T-helper 22 cell (primary cell): ENCODE measurements around the gene NXPE1.

ENCODE experiments used
- DNase-seq: peaks from one replicate; pipeline ENCODE4 v3.0.0-alpha.2; 2020; ENCODE audit warnings: low read depth

NXPE1 gene

DNA sequence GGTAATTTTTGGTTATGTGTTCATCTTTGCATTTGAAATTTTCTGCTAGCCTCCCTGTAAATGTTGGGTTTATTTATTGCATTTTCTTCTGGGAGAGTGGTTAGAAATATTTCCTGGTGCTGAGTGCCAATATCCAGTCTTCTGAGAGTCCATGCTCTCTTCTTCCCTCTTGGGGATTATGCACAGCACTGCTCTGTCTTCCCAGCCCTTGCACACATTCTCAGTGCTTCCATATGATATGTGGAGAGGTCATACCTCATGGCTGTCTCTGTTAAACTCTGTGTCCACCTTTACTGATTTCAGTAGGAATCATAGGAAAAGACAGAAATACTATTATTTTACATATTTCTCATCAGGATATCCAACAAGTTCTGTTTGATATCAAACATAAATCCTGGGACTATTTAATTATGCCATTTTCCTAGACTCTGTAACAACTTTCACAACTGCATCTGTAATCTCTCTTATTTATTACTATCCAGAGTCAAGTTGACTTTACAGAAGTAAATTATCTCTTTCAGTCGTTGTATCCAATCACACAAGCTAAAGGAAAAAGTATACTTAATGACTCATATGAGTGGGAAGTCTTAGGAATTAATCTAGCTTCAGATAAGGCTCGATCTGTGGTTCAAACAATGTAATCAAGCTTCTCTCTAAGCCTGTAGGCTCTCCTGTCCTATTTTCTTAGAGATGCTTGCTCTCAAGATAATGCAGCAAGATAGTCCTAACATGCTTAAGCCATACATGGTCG, 2.7 kb upstream of the NXPE1 start:
- DNase-seq: no peak

DNA sequence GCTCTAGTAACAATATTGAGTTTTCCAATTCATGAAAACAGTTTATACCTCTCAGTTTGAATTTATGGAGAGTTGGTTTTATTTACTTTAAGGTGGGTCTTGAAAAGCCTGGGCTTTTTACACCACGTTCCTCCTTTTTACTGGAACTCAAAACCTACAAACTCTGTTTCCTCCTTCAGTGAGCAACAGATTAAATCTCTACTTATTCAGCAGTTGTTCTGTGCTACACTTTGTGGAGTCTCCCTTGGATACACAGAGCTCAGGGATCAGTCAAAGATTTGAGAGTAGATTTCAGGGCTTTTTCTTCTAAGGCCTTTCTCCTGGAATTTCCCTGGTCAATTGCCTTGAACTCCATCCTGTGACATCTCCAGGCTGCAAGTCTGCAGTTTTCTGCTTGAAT, 3.5 kb downstream of the NXPE1 start:
- no peak for DNase-seq

DNA sequence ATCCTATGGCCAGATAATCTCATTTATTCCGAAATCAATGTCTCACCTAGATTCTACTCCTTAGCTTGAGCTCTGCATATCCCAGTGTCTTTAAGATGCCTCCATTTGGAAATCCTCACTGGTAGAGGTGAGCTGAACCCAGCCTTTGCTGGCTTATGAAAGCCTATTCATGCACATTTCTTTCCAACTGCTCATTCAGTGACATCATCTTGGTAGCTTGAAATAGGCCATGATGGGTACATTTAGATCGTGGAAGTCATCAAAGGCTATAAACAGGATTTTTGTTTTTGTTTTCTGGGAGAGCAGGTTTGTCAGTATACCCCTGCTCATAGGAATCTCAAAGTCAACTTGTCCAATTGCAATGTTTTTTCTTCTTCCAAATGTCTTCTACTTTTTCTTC, 6.0 kb downstream of the NXPE1 start:
- DNase-seq: no peak

DNA sequence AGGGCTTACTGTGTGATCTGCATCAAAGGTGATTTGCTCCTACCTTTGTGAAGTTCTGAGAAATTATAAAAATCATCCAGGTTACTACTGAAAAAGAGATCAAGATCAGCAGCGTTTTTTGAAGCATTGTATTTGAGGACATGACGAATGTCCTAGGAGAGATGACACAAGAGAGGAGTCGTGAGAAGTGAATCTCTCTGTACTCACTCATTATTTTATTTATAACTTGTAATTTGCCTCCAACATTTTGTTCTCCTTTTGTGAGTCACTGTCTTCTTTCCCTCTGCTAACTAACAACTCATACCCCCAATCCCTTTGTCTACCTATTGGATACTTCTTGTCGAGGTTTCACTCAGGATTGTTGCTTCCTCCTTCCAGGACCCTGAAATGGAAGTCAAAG, 8.6 kb downstream of the NXPE1 start:
- DNase-seq: no peak

DNA sequence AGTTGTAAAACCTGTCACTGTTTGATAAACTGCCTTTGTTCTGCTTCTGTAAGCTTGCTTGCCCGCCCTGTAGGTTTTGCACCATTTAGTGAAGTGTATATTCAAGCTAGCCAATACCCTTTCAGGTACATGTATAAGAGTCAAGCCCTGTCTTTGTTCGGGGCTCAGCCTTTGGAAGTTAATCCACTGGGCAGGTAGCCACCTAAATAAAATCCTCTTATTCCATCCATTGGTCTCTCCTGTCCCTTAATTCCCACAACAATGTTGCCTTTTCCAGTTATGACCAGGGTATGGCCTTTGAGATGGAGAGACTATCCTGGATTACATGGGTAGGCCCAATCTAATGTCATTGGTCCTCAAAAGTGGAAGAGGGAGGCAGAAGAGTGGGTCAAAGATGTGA, 34.0 kb downstream of the NXPE1 start:
- DNase-seq: no peak

DNA sequence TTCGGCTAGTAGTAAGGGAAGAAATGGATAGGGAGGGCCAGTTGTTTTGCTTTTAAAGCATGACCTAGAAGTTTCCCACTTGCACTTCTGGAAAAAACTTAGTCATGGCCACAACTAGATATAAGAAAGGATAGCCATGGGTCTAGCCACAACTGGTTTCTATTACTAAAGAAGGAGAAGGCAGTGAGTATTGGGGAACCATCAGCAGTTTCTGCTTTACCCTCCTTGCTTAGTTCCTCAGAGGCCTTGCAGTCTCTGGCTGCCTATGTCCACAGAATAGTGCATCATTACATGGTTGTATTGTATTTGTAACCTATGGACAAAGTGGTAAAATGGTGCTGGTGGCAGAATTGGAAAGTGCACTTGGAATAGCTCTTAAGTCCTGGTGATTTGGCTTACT, 35.6 kb downstream of the NXPE1 start:
- no peak for DNase-seq

DNA sequence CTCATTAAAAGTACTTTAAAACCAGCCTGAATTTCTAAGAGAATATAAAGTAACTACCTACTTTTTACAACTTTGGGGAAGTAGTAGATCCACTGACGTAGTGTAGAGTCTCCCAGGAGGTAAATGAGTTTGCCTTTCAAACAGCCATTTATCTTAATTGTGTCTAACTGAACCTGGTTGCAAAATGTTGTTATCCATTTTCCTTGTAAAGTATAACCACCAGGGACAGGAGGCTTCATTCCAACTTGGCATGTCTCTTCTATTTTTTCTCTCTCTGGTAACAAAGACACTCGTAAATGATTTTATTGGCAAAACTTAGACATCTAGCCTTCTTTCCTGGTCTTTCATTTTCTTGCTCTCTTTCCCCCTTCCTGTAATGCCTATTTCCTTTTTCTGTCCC, 36.9 kb downstream of the NXPE1 start:
- DNase-seq: no peak

DNA sequence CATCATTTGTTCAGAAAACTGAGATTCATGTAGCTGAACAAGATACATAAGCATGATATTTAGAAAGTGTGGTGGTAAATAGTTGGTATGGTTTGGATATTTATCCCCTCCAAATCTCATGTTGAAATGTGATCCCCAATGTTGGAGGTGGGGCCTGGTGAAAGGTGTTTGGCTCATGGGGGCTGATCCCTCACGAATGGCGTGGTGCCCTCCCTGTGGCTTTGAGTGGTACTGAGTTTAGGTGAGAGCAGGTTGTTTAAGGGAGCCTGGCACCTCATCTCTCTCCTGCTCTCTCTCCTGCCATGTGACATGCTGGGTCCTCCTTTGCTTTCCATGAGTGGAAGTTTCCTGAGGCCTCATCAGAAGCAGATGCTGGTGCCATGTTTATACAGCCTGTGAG, 48.1 kb downstream of the NXPE1 start:
- DNase-seq: no peak

DNA sequence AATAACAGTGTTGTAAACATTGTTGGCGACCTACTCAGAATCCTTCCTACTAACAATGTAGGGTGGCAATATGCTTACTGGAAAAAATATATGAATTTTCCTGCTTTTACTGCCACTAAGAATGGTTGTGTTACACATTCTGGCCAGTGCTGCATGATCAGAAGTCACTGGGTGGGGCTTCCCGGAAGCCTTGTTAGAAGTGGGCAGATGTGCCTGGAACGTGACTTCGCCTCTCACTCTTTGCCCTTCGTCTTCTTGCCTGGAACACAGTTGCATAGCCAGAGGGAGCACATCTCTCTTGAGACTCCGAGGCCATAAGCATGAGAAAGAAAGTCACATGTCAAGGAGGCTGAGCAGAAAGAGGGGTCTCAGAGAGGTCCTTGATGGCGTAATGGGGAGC, 48.6 kb downstream of the NXPE1 start:
- no peak for DNase-seq

DNA sequence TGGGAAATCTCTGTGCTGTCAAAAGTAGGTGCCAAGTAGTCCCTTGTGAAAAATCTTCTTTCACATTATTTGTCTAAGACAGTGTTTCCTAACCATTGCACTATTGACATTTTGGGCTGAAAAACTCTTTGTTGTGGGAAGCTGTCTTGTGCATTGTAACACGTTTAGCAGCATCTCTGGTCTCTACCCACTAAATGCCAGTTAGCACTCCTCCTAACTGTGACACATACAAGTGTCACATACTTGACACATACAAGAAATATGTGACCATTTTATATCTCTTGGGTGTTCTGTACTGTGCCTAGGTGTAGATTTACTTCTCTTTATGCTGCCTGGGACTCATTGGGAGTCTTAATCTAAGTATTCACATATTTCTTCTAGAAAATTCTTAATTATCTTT, 57.8 kb downstream of the NXPE1 start:
- no peak for DNase-seq

DNA sequence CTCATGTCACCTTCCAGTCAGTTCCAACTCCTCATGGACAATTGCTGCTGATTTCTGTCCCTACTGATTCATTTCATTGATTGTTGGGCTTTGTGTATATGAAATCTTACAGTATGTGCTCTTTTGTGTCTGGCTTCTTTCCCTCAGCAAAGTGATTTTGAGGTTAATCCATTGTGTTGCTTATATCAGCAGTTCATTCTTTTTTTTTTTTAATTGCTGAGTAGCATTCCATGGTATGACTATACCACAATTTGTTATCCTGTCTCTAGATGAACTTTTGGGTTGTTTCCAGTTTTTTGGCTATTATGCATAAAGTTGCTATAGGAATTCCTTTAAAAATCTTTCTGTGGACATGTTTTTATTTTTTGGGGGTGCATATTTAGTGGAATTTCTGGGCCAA, 59.9 kb downstream of the NXPE1 start:
- DNase-seq: no peak

DNA sequence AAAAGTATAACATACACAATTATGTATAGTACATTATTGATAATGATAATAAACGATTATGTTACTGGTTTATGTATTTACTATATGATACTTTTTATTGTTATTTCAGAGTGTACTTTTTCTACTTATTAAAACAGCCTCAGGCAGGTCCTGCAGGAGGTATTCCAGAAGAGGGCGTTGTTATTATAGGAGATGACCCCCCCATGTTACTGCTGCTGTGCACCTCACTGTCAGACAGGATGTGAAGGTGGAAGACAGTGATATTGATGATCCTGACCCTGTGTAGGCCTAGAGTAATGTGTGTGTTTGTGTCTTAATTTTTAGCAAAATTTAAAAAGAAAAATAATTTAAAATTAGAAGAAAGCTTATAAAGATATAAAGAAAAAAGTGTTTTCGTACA, 62.8 kb downstream of the NXPE1 start:
- no peak for DNase-seq

DNA sequence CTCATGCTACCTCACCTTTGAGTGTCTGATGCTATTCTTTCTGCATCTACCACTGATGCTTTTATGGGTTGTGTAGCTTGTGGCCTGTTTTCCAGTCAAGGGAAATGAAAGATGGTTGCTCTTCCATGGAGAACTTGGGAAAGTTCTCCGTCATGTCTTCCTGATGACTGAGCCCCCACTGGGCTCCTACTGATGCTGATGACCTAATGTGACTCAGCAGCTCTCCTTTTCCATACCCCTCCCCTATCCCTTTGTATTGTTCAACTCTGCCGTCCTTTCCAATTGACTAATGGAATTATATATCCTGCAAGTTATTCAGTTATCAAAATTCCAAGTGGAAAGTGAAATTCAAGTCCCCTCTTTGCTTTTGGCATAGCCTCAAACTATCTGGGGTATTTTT, 75.8 kb downstream of the NXPE1 start:
- no peak for DNase-seq

DNA sequence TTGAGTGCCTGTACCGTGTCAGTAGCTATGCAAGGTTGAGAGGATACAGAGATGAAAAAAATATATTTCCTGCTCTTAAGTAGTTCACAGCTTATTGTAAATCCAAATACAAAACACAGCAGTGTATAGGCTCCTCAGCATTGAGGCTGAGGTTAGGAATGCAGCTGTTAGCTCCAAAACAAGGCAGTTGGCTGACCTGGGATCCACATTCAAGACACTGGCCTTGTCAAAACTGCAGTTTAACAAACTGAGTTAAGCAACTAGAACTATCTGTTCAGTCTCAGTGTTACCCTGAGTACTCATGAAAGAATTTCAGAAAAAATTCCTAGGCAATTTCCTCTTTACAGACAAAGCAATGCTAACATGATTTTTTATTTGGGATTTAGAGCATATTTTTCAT, 77.6 kb downstream of the NXPE1 start:
- DNase-seq: no peak

DNA sequence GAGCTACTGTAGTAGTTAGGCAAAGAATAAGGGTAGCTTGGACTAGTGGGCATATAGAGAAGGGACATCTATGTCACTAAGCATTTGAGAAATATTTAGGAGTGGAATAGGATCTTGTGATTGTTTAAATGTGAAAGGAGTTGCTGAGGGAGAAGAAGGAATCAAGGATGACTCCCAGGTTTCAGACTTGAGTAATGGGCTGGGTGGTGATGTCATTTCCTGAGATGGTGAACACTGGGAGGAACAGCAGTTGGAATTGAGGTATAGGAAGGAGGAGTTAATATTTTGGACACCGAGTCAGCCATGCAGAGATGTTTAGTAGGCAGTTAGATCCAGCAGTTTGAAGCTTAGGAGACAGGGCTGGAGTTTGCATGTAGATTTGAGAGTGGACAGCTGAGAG, 80.3 kb downstream of the NXPE1 start:
- DNase-seq: no peak

DNA sequence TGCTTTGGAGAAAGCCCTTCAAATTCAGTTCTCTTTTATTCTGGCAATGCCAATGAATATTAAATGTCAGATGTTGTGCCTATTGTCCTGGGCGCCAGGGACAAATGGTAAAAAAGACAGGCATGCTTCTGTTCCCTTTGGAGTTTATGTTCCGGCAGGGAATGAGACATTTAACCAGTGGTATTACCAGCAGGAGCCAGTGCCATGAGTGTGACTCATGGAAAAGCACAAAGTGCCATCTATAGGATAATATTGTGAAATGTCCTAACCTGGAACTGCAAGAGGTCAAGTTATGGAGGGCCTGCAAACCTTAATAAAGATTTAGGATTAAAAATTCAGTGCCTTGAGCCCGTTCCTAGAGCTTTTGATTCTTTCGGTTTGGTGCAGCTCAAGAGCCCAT, 80.9 kb downstream of the NXPE1 start:
- no peak for DNase-seq

DNA sequence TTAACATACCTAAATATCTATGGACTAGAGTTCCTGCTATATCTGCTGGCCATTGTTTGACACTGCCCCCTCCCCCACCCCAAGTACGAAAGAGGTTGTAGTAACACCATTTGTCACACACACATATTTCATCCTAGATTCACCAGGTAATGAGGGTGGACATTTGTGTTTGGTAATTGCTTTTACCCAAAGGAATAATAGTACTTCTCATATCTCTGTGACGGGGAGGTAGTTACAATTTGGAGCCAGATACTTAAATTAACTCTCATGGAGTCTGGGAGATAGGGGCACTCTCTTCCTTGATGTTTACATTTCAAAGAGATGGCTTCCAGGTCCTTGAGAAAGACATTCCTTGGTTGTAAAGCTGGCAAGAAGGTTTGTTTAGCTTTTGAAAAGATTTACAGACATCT, 81.7 kb downstream of the NXPE1 start:
- DNase-seq: no peak

DNA sequence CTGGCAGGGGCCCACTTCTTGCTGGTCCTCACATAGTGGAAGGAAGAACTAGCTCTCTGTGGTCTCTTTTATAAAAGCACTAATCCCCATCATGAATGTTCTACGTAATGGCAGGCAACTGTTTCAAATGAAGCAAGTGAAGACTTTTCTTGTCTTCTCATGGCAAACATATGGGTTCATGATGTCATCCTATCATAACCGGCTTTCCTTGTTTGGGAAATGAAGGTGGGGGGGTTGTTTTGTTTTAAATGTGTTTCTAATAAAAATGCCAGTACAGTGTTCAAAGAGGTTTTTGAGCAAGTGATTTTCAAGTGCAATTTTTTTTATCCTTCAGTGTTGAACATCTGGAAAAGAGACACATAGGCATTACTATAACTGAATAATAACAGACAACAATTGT, 87.0 kb downstream of the NXPE1 start:
- no peak for DNase-seq
